ENCODE data around the gene CSTPP1. TPM values are rescaled to one million over a fixed set of nuclear protein-coding genes. Genes with fewer than 3 reads are reported as not detected.

CSTPP1 gene
- polyA plus RNA-seq, 1 donor from 2014 or later = 46.4 TPM

DNA sequence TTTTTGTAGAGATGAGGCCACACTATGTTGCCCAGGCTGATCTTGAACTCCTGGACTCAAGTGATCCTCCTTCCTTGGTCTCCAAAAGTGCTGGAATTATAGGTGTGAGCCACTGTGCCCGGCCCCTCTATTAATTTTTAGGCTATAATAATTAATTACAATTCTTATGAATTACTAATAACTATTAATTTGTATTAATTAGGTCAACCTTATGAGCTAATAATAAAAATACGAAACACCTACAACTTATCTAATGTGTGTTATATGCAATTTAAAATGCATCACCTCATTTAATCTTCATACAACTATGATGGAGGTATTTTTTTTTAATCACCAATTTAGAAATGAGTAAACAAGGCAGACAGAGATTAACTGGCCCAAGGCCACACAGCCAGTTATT lies 44.5 kb upstream of the CSTPP1 start:
- Histone ChIP-seq H2AFZ (ENCODE audit: low read depth, low read length) (no peak overlapping the region), H3F3A (ENCODE audit: insufficient read depth, low read length, poor library complexity, severe bottlenecking) (no peaks in the 10 kb centered on the region), H3K9me3 (ENCODE audit: low read length) (no peaks in the 10 kb centered on the region), H4K20me1 (ENCODE audit: insufficient read depth) (no peaks in the 10 kb centered on the region), H3K9me2 (ENCODE audit: insufficient read depth, low read length) (no peaks in the 10 kb centered on the region), H3K9ac (ENCODE audit: low read length) (no peak overlapping the region), H3K79me2 (replicated peaks; ENCODE audit: insufficient read depth, low read length) (no peaks in the 10 kb centered on the region), H3K36me3 (ENCODE audit: insufficient read depth, low read length) (no peaks in the 10 kb centered on the region), H3K27ac (ENCODE audit: low read length) (no peak overlapping the region), H3K27me3 (ENCODE audit: insufficient read depth, low read depth, low read length) (no peaks in the 10 kb centered on the region), H3K4me2 (ENCODE audit: low read length) (no peak overlapping the region), H3K4me3 (ENCODE audit: low read length) (no peak overlapping the region)
- TF ChIP-seq MXI1 (conservative IDR thresholded peaks at IDR 0.05; ENCODE audit: poor library complexity, severe bottlenecking) = no peak
- no peak for TF ChIP-seq EZH2 (IDR thresholded peaks at IDR 0.05; ENCODE audit: borderline replicate concordance, insufficient read depth, low read length, poor library complexity, severe bottlenecking)
- TF ChIP-seq, protein P1, sequence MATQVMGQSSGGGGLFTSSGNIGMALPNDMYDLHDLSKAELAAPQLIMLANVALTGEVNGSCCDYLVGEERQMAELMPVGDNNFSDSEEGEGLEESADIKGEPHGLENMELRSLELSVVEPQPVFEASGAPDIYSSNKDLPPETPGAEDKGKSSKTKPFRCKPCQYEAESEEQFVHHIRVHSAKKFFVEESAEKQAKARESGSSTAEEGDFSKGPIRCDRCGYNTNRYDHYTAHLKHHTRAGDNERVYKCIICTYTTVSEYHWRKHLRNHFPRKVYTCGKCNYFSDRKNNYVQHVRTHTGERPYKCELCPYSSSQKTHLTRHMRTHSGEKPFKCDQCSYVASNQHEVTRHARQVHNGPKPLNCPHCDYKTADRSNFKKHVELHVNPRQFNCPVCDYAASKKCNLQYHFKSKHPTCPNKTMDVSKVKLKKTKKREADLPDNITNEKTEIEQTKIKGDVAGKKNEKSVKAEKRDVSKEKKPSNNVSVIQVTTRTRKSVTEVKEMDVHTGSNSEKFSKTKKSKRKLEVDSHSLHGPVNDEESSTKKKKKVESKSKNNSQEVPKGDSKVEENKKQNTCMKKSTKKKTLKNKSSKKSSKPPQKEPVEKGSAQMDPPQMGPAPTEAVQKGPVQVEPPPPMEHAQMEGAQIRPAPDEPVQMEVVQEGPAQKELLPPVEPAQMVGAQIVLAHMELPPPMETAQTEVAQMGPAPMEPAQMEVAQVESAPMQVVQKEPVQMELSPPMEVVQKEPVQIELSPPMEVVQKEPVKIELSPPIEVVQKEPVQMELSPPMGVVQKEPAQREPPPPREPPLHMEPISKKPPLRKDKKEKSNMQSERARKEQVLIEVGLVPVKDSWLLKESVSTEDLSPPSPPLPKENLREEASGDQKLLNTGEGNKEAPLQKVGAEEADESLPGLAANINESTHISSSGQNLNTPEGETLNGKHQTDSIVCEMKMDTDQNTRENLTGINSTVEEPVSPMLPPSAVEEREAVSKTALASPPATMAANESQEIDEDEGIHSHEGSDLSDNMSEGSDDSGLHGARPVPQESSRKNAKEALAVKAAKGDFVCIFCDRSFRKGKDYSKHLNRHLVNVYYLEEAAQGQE (IDR thresholded peaks at IDR 0.05; ENCODE audit: borderline replicate concordance) = no peak
- TF ChIP-seq SMC3 (conservative IDR thresholded peaks at IDR 0.05; ENCODE audit: poor library complexity) = no peak
- TF ChIP-seq, protein P2, sequence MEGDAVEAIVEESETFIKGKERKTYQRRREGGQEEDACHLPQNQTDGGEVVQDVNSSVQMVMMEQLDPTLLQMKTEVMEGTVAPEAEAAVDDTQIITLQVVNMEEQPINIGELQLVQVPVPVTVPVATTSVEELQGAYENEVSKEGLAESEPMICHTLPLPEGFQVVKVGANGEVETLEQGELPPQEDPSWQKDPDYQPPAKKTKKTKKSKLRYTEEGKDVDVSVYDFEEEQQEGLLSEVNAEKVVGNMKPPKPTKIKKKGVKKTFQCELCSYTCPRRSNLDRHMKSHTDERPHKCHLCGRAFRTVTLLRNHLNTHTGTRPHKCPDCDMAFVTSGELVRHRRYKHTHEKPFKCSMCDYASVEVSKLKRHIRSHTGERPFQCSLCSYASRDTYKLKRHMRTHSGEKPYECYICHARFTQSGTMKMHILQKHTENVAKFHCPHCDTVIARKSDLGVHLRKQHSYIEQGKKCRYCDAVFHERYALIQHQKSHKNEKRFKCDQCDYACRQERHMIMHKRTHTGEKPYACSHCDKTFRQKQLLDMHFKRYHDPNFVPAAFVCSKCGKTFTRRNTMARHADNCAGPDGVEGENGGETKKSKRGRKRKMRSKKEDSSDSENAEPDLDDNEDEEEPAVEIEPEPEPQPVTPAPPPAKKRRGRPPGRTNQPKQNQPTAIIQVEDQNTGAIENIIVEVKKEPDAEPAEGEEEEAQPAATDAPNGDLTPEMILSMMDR (IDR thresholded peaks at IDR 0.05; ENCODE audit: poor library complexity, severe bottlenecking) = no peak
- TF ChIP-seq RAD21 (conservative IDR thresholded peaks at IDR 0.05) = no peak
- no peak for TF ChIP-seq POLR2AphosphoS5 (IDR thresholded peaks at IDR 0.05)

DNA sequence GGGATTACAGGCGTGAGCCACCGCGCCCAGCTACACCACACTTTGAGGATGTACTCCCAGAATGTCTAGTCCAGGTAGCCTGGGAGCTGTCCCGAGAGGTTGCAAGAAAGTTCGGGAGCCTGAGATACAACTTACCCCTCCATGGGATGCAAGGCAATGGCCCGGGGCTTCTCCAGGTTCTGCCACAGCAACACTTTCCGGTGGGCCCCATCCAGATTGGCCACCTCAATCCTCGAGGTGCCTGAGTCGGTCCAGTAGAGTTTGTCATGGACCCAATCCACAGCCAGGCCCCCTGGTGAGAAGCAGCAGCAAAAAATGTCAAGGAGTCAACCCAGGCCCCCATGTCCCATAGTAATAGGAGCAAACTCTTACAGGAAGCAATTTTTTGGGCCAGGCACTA lies 43.7 kb upstream of the CSTPP1 start:
- Histone ChIP-seq H3K27ac (ENCODE audit: low read length) (no peak overlapping the region), H3K27me3 (ENCODE audit: insufficient read depth, low read depth, low read length) (no peaks in the 10 kb centered on the region), H3K9me3 (ENCODE audit: low read length) (no peaks in the 10 kb centered on the region), H3K9me2 (ENCODE audit: insufficient read depth, low read length) (no peaks in the 10 kb centered on the region), H3K9ac (ENCODE audit: low read length) (no peak overlapping the region), H3K4me3 (ENCODE audit: low read length) (no peak overlapping the region), H3K79me2 (replicated peaks; ENCODE audit: insufficient read depth, low read length) (no peaks in the 10 kb centered on the region), H4K20me1 (ENCODE audit: insufficient read depth) (no peaks in the 10 kb centered on the region), H2AFZ (ENCODE audit: low read depth, low read length) (no peak overlapping the region), H3K36me3 (ENCODE audit: insufficient read depth, low read length) (no peaks in the 10 kb centered on the region), H3K4me2 (ENCODE audit: low read length) (no peak overlapping the region), H3F3A (ENCODE audit: insufficient read depth, low read length, poor library complexity, severe bottlenecking) (no peaks in the 10 kb centered on the region)
- TF ChIP-seq EZH2 (IDR thresholded peaks at IDR 0.05; ENCODE audit: borderline replicate concordance, insufficient read depth, low read length, poor library complexity, severe bottlenecking) (no peak), EP300 (conservative IDR thresholded peaks at IDR 0.05; ENCODE audit: poor library complexity, severe bottlenecking) (no peak), TAF1 (IDR thresholded peaks at IDR 0.05; ENCODE audit: low read depth) (no peak), RAD21 (conservative IDR thresholded peaks at IDR 0.05) (no peak), MXI1 (conservative IDR thresholded peaks at IDR 0.05; ENCODE audit: poor library complexity, severe bottlenecking) (no peak), SMC3 (conservative IDR thresholded peaks at IDR 0.05; ENCODE audit: poor library complexity) (no peak), POLR2AphosphoS5 (IDR thresholded peaks at IDR 0.05) (no peak)
- TF ChIP-seq, protein P2 (IDR thresholded peaks at IDR 0.05; ENCODE audit: poor library complexity, severe bottlenecking) = no peak
- TF ChIP-seq, protein P1 (IDR thresholded peaks at IDR 0.05; ENCODE audit: borderline replicate concordance) = no peak
